Stimulated activated naive CD8-positive, alpha-beta T cell treated with anti-CD3 and anti-CD28 coated beads, Interleukin-15, Interleukin-2, amounts not matched to agents 100 U/mL and 50 U/mL, for 24 hours (primary cell): ENCODE results near the gene PSD4.

Experiments
- ATAC-seq: fragments of 150-1000 bp; cut with Tn5 transposase; one replicate; pipeline ENCODE4 v1.10.0; 2021
- DNase-seq: peaks from one replicate; pipeline ENCODE4 v3.0.0; 2021

Gene PSD4

GRCh38 chr2:113173542-113174375, at the start of gene PSD4:
TSS of gene PSD4 (plus strand) at chr2:113173971. CDS start at chr2:113182457, 8,486 bp downstream.
- peak; percentile 91 for ATAC-seq
- peak; percentile 89 for DNase-seq

GRCh38 chr2:113124181-113124961, 49.4 kb upstream of the PSD4 start:
- ATAC-seq = peak; percentile 66
- DNase-seq = peak; percentile 24

- no peak for ATAC-seq
- DNase-seq = no peak
These were observed 48.6 kb upstream of the PSD4 start for GRCh38 chr2:113124984-113125855.

- no peak for ATAC-seq
- DNase-seq = no peak
These were observed 46.7 kb upstream of the PSD4 start, which contains the start of gene IL1RN for GRCh38 chr2:113126845-113127645. TSS of gene IL1RN (plus strand) at chr2:113127598. CDS start at chr2:113127625, 27 bp downstream.

GRCh38 chr2:113127646-113128570, 45.9 kb upstream of the PSD4 start:
- DNase-seq (no peak), ATAC-seq (no peak)

GRCh38 chr2:113129519-113130078, 44.2 kb upstream of the PSD4 start:
- no peak for DNase-seq
- no peak for ATAC-seq

GRCh38 chr2:113131352-113132185, 42.2 kb upstream of the PSD4 start:
- DNase-seq (no peak), ATAC-seq (no peak)

GRCh38 chr2:113132414-113133021, 41.3 kb upstream of the PSD4 start:
- ATAC-seq (no peak), DNase-seq (no peak)

- ATAC-seq (no peak), DNase-seq (no peak)
These were observed 39.8 kb upstream of the PSD4 start for GRCh38 chr2:113133704-113134598.

- no peak for ATAC-seq
- DNase-seq = no peak
These were observed 39.1 kb upstream of the PSD4 start for GRCh38 chr2:113134717-113135116.

GRCh38 chr2:113135317-113135716, 38.5 kb upstream of the PSD4 start:
- DNase-seq = no peak
- ATAC-seq = no peak

GRCh38 chr2:113136828-113137775, 36.7 kb upstream of the PSD4 start:
- peak; percentile 42 for DNase-seq
- ATAC-seq = no peak

- no peak for ATAC-seq
These were observed 35.9 kb upstream of the PSD4 start for GRCh38 chr2:113137827-113138226.

GRCh38 chr2:113138428-113139322, 35.1 kb upstream of the PSD4 start:
- peak; percentile 35 for DNase-seq
- ATAC-seq = peak; percentile 57

More at GRCh38 chr2:113137827-113138226, 35.9 kb upstream of the PSD4 start:
- DNase-seq = no peak

GRCh38 chr2:113141451-113141850, 32.3 kb upstream of the PSD4 start:
- ATAC-seq (no peak), DNase-seq (no peak)
